Measurements from ENCODE around the gene TAGLN3.

DNA sequence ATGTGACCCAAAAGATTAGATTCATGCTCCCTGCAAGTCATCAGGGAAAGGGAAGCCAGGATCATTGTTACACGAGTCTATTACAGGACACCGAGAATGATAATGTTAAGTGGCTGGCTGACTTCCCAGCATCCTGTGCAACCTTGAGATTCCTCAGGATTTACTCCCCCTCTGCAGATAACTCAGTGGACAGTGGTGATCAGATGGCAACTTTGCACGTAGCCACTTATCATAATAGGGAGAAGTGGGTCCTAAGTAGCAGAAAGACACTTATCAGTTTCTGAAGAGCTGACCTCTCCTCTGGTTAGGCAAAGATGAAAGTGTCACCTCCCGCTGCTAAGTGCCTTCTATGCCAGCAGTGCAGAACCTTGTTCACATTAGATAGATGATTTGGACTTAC, 29.1 kb downstream of the TAGLN3 start:
- TF ChIP-seq, protein P1, sequence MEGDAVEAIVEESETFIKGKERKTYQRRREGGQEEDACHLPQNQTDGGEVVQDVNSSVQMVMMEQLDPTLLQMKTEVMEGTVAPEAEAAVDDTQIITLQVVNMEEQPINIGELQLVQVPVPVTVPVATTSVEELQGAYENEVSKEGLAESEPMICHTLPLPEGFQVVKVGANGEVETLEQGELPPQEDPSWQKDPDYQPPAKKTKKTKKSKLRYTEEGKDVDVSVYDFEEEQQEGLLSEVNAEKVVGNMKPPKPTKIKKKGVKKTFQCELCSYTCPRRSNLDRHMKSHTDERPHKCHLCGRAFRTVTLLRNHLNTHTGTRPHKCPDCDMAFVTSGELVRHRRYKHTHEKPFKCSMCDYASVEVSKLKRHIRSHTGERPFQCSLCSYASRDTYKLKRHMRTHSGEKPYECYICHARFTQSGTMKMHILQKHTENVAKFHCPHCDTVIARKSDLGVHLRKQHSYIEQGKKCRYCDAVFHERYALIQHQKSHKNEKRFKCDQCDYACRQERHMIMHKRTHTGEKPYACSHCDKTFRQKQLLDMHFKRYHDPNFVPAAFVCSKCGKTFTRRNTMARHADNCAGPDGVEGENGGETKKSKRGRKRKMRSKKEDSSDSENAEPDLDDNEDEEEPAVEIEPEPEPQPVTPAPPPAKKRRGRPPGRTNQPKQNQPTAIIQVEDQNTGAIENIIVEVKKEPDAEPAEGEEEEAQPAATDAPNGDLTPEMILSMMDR (conservative IDR thresholded peaks at IDR 0.05; ENCODE audit: low read depth, low read length): no peak
- TF ChIP-seq EZH2 (IDR thresholded peaks at IDR 0.05; ENCODE audit: borderline replicate concordance, low read depth, low read length, poor library complexity, severe bottlenecking): no peak
